ENCODE data around the gene FOS.
A peak's percentile ranks its signal among the peaks of the same experiment; 100 is the strongest.
"Not testable (repeated sequence)": the region's sequence is repeated elsewhere in the genome, so short reads cannot be mapped to it uniquely, and the experiment has no call there.

Gene FOS

GRCh38 chr14:75278422-75279152, at the start of gene FOS:
FOS (plus strand) TSS chr14:75278828; CDS start chr14:75278983, 155 bp downstream.
- DNase-seq (ENCODE audit: low read depth in 1 of 2, low spot score in 1 of 2), result peak; percentile 66 to 81

- no peak for DNase-seq (ENCODE audit: low read depth in 1 of 2, low spot score in 1 of 2)
These were observed 48.9 kb upstream of the FOS start for GRCh38 chr14:75229661-75230139.

GRCh38 chr14:75230140-75230792, 48.4 kb upstream of the FOS start:
- no peak for DNase-seq (ENCODE audit: low read depth in 1 of 2, low spot score in 1 of 2)

- DNase-seq (ENCODE audit: low read depth in 1 of 2, low spot score in 1 of 2), result no peak
These were observed 47.3 kb upstream of the FOS start for GRCh38 chr14:75231320-75231719.

GRCh38 chr14:75232191-75232590, 46.4 kb upstream of the FOS start:
- no peak for DNase-seq (ENCODE audit: low read depth in 1 of 2, low spot score in 1 of 2)

- peak in 1 of 2 donors; percentile 20 for DNase-seq (ENCODE audit: low read depth in 1 of 2, low spot score in 1 of 2)
These were observed 46.0 kb upstream of the FOS start for GRCh38 chr14:75232597-75232996.

- DNase-seq (ENCODE audit: low read depth in 1 of 2, low spot score in 1 of 2), result no peak
These were observed 44.2 kb upstream of the FOS start for GRCh38 chr14:75234173-75235115.

- not testable (repeated sequence) for DNase-seq (ENCODE audit: low read depth in 1 of 2, low spot score in 1 of 2)
These were observed 43.4 kb upstream of the FOS start for GRCh38 chr14:75235198-75235597.

- DNase-seq (ENCODE audit: low read depth in 1 of 2, low spot score in 1 of 2), result no peak
These were observed 42.2 kb upstream of the FOS start for GRCh38 chr14:75236467-75236866.

GRCh38 chr14:75236901-75237419, 41.7 kb upstream of the FOS start:
- no peak for DNase-seq (ENCODE audit: low read depth in 1 of 2, low spot score in 1 of 2)

GRCh38 chr14:75238756-75239455, 39.7 kb upstream of the FOS start:
- no peak for DNase-seq (ENCODE audit: low read depth in 1 of 2, low spot score in 1 of 2)

- DNase-seq (ENCODE audit: low read depth in 1 of 2, low spot score in 1 of 2), result no peak
These were observed 37.8 kb upstream of the FOS start for GRCh38 chr14:75240781-75241180.

- DNase-seq (ENCODE audit: low read depth in 1 of 2, low spot score in 1 of 2), result no peak
These were observed 35.9 kb upstream of the FOS start for GRCh38 chr14:75242546-75243273.

- no peak for DNase-seq (ENCODE audit: low read depth in 1 of 2, low spot score in 1 of 2)
These were observed 34.5 kb upstream of the FOS start for GRCh38 chr14:75244121-75244520.

- DNase-seq (ENCODE audit: low read depth in 1 of 2, low spot score in 1 of 2), result no peak
These were observed 31.9 kb upstream of the FOS start for GRCh38 chr14:75246546-75247285.

GRCh38 chr14:75247286-75247922, 31.2 kb upstream of the FOS start:
- DNase-seq (ENCODE audit: low read depth in 1 of 2, low spot score in 1 of 2), result peak; percentile 14 to 30

- no peak for DNase-seq (ENCODE audit: low read depth in 1 of 2, low spot score in 1 of 2)
These were observed 30.7 kb upstream of the FOS start for GRCh38 chr14:75247939-75248338.

- peak; percentile 37 to 71 for DNase-seq (ENCODE audit: low read depth in 1 of 2, low spot score in 1 of 2)
These were observed 29.2 kb upstream of the FOS start for GRCh38 chr14:75249251-75249957.
